Kidney epithelial cell (primary cell): Measurements from ENCODE around the gene RPP14. TPM values are rescaled to one million over a fixed set of nuclear protein-coding genes. Genes with fewer than 3 reads are reported as not detected.

ENCODE experiments used
- DNase-seq: peaks from one replicate; pipeline ENCODE4 v3.0.0-alpha.2; 2010; ENCODE audit warnings: low read depth
- H3K27me3 ChIP-seq: 2 replicates; pipeline ENCODE4 v1.6.0; 2011; ENCODE audit warnings: low read length; ENCODE audit not compliant: control insufficient read depth, insufficient read depth
- H3K36me3 ChIP-seq: 2 replicates; pipeline ENCODE4 v1.5.1; 2011; ENCODE audit warnings: low read length; ENCODE audit not compliant: control insufficient read depth, insufficient read depth
- H3K4me3 ChIP-seq: 2 replicates; pipeline ENCODE4 v1.5.1; 2011; ENCODE audit warnings: low read depth, mild to moderate bottlenecking, control low read depth, low read length
- total RNA-seq: library from RNA; depleted of rRNA; stranded (reverse); fragments of >200 nt; gene quantifications from 2 replicates; pipeline ENCODE4 v1.2.3, GENCODE V29; 2015
- TF ChIP-seq, protein P1 (sequence below): IDR thresholded peaks from 2 replicates; pipeline ENCODE4 v1.5.1; 2011; ENCODE audit warnings: mild to moderate bottlenecking, moderate library complexity, low read length, control low read depth, inconsistent platforms; ENCODE audit not compliant: insufficient read depth, poor library complexity, severe bottlenecking

RPP14 gene
- total RNA-seq, 1 donor from 2014 or later, result 15.1 TPM

GRCh38 chr3:58296269-58296668 lies 9.8 kb upstream of the RPP14 start:
- TF ChIP-seq, protein P1, sequence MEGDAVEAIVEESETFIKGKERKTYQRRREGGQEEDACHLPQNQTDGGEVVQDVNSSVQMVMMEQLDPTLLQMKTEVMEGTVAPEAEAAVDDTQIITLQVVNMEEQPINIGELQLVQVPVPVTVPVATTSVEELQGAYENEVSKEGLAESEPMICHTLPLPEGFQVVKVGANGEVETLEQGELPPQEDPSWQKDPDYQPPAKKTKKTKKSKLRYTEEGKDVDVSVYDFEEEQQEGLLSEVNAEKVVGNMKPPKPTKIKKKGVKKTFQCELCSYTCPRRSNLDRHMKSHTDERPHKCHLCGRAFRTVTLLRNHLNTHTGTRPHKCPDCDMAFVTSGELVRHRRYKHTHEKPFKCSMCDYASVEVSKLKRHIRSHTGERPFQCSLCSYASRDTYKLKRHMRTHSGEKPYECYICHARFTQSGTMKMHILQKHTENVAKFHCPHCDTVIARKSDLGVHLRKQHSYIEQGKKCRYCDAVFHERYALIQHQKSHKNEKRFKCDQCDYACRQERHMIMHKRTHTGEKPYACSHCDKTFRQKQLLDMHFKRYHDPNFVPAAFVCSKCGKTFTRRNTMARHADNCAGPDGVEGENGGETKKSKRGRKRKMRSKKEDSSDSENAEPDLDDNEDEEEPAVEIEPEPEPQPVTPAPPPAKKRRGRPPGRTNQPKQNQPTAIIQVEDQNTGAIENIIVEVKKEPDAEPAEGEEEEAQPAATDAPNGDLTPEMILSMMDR, result no peak
- Histone ChIP-seq H3K27me3 (peaks cover 4% of the 10 kb centered on the region), H3K36me3 (no peaks in the 10 kb centered on the region)

GRCh38 chr3:58296843-58297242 lies 9.2 kb upstream of the RPP14 start:
- Histone ChIP-seq H3K4me3 (no peak overlapping the region), H3K27me3 (peaks cover 6% of the 10 kb centered on the region), H3K36me3 (no peaks in the 10 kb centered on the region)
- DNase-seq, result no peak
- TF ChIP-seq, protein P1, result no peak

More at GRCh38 chr3:58296269-58296668, 9.8 kb upstream of the RPP14 start:
- no peak overlapping the region for H3K4me3 ChIP-seq
- no peak for DNase-seq

DNA sequence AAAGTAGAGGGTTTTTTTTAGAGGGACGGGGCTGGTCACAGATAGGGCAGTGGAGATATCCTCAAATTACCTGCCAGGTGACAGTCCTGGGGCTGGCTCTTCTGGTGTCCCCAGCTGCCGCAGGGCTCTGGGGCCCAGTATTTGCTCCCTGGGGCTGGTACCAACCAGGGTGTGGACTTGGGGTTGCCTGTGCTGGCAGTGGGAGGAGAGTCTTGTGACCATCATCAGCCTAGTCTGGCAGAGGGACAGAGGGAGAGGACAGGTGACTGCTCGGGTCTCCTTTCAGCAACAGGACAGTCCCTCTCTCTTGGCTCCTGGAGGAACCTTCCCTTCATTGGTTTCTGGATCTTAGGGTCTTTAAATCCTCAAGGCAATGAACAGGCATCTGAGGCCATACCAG lies 7.9 kb upstream of the RPP14 start:
- no peak for DNase-seq
- peaks cover 6% of the 10 kb centered on the region for H3K27me3 ChIP-seq
- no peak overlapping the region for H3K4me3 ChIP-seq
- TF ChIP-seq, protein P1, result no peak
- H3K36me3 ChIP-seq, result no peaks in the 10 kb centered on the region

DNA sequence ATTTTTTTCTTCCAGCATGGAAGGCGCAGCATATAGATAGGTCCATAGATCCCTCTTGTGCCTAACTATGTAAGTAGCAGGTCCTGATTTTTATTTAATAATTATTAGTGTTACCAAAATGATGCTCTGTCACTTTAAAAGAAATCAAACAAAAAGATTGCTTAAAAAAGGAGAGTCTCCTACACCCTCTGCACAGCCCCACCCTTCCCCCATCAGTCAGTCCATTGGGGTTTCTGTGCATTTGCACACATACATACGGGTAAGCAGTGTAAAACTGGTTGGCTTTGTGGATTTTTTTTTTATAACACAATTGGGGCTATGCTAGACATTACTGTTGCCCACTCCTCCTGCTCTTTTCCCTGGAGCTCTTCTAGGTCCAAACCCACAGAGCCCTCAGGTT lies 7.0 kb upstream of the RPP14 start:
- H3K36me3 ChIP-seq, result no peaks in the 10 kb centered on the region
- TF ChIP-seq, protein P1, result no peak
- no peak for DNase-seq
- H3K4me3 ChIP-seq, result no peak overlapping the region
- peaks cover 6% of the 10 kb centered on the region for H3K27me3 ChIP-seq

DNA sequence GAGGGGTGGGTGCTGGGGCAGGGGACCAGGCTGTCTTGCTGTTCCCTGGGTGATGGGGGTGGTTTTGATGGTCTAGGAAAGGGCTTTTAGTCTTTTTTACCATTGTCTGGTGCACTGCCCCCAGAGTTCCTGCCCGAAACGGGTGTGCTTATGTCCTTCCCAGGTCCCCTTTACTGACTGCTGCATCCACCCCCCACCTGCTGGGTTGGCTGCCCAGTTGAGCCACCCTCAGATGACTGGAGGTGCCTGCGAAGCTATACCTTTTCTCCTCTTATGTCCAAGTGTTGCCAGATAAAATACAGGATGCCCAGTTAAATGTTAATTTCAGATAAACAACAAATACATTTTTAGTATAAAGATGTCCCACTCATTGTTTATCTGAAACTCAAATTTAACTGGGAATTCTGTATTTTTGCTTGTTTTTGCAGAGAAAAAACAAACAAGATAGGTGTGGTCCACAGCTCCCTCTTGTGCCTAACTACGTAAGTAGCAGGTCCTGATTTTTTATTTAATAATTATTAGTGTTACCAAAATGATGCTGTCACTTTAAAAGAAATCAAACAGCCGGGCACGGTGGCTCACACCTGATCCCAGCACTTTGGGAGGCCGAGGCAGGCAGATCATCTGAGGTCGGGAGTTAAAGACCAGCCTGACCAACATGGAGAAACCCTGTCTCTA lies 6.1 kb upstream of the RPP14 start:
- H3K4me3 ChIP-seq, result no peak overlapping the region
- H3K27me3 ChIP-seq, result peaks cover 6% of the 10 kb centered on the region
- H3K36me3 ChIP-seq, result no peaks in the 10 kb centered on the region
- DNase-seq, result peak; percentile 14
- TF ChIP-seq, protein P1, result peak; percentile 51
